ENCODE results near the gene HDAC9.

DNA sequence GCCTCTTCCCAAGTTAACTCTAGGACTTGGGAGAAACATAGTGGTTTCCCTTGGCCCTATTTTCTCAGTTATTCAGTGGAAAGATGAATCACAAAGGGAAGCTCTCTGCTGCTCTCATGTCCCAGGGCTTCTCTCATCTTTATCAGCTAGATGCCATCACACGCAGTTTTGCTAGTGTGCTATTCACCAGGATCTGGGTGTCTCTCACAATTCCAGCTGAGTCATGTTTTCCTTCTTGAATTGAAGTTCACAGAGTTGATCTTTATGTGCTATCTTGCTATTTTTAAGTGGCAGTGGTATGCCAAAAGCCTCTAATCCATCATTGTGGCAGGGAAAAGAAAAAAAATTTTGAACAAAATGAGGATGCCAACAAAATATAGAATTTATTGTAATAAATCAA is 520.6 kb downstream of the HDAC9 start:
- TF ChIP-seq, protein P1, sequence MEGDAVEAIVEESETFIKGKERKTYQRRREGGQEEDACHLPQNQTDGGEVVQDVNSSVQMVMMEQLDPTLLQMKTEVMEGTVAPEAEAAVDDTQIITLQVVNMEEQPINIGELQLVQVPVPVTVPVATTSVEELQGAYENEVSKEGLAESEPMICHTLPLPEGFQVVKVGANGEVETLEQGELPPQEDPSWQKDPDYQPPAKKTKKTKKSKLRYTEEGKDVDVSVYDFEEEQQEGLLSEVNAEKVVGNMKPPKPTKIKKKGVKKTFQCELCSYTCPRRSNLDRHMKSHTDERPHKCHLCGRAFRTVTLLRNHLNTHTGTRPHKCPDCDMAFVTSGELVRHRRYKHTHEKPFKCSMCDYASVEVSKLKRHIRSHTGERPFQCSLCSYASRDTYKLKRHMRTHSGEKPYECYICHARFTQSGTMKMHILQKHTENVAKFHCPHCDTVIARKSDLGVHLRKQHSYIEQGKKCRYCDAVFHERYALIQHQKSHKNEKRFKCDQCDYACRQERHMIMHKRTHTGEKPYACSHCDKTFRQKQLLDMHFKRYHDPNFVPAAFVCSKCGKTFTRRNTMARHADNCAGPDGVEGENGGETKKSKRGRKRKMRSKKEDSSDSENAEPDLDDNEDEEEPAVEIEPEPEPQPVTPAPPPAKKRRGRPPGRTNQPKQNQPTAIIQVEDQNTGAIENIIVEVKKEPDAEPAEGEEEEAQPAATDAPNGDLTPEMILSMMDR (IDR thresholded peaks at IDR 0.05; ENCODE audit: low read depth, low read length, poor library complexity, severe bottlenecking) = no peak
- TF ChIP-seq EZH2phosphoT487 (IDR thresholded peaks at IDR 0.05; ENCODE audit: borderline replicate concordance, low read length) = no peak

All from DOHH2 (cell line).